ENCODE measurements around the gene SH3GL2.

DNA sequence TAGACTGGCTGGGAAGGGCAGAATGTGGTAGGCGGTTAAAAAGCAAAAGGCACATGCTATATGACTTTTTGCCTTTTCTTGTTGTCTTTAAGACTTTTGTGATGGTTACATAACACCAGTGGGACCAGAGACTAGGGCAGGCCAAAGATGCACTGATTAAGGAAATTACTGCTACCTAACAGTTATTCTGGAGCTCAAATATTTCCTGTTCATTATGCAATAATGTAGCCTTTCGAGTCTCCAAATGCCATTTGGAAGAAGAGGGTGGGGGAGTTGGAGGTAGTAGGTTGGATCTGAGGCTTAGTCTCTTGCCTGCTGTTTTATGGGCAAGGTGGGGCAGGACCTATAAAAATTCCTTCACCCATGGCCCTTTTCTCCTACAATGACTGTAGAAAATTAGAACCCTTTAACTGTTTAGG, 51.7 kb downstream of the SH3GL2 start:
- TF ChIP-seq YY1 (IDR thresholded peaks at IDR 0.05; ENCODE audit: borderline replicate concordance in 1 of 3, control insufficient read depth in 1 of 3, extremely low read depth in 1 of 3, insufficient read depth in 3 of 3, insufficient read length in 1 of 3, insufficient replicate concordance in 2 of 3, low read depth in 1 of 3, low read length in 2 of 3): no peak
- TF ChIP-seq PRMT5 (CRISPR knock-in tag; IDR thresholded peaks at IDR 0.05): no peak
- no peak for TF ChIP-seq POU5F1 (IDR thresholded peaks at IDR 0.05; ENCODE audit: borderline replicate concordance, low read depth, low read length, partially characterized antibody)
- TF ChIP-seq, protein P1, sequence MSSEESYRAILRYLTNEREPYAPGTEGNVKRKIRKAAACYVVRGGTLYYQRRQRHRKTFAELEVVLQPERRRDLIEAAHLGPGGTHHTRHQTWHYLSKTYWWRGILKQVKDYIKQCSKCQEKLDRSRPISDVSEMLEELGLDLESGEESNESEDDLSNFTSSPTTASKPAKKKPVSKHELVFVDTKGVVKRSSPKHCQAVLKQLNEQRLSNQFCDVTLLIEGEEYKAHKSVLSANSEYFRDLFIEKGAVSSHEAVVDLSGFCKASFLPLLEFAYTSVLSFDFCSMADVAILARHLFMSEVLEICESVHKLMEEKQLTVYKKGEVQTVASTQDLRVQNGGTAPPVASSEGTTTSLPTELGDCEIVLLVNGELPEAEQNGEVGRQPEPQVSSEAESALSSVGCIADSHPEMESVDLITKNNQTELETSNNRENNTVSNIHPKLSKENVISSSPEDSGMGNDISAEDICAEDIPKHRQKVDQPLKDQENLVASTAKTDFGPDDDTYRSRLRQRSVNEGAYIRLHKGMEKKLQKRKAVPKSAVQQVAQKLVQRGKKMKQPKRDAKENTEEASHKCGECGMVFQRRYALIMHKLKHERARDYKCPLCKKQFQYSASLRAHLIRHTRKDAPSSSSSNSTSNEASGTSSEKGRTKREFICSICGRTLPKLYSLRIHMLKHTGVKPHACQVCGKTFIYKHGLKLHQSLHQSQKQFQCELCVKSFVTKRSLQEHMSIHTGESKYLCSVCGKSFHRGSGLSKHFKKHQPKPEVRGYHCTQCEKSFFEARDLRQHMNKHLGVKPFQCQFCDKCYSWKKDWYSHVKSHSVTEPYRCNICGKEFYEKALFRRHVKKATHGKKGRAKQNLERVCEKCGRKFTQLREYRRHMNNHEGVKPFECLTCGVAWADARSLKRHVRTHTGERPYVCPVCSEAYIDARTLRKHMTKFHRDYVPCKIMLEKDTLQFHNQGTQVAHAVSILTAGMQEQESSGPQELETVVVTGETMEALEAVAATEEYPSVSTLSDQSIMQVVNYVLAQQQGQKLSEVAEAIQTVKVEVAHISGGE (CRISPR knock-in tag; IDR thresholded peaks at IDR 0.05): no peak
- TF ChIP-seq CTCF (IDR thresholded peaks at IDR 0.05 in 2 of 3, conservative IDR thresholded peaks at IDR 0.05 in 1 of 3; ENCODE audit: insufficient read depth in 2 of 3, low read depth in 1 of 3, low read length in 3 of 3): no peak
- TF ChIP-seq SMARCA4 (IDR thresholded peaks at IDR 0.05): no peak
- no peak for TF ChIP-seq RBM25 (IDR thresholded peaks at IDR 0.05; ENCODE audit: low read depth, low read length, severe bottlenecking)
- TF ChIP-seq NR2F6 (CRISPR knock-in tag; IDR thresholded peaks at IDR 0.05): no peak
- TF ChIP-seq ZBTB7A (IDR thresholded peaks at IDR 0.05; ENCODE audit: borderline replicate concordance, control insufficient read depth, low read depth, low read length): no peak
- TF ChIP-seq FIP1L1 (IDR thresholded peaks at IDR 0.05; ENCODE audit: low read depth, low read length, poor library complexity, severe bottlenecking): no peak
